Posterior cingulate gyrus (tissue), 11 donors: ENCODE measurements around the gene NUDT9.

Experiments
- DNase-seq, 10 donors: peaks; one replicate each; pipeline versions ENCODE4 v3.0.0 to v3.0.0-alpha.2; 2020 to 2021; ENCODE audit warnings: mixed read lengths in 3 of 10
- intact Hi-C: fragments of 100-400 bp; cut with DNase I; formaldehyde crosslinking; loops from one replicate; pipeline ENCODE4 v1.15.1; 2023

Gene NUDT9

GRCh38 chr4:87499403-87500091 lies 77.2 kb downstream of the NUDT9 start:
- DNase-seq = no peak

GRCh38 chr4:87500092-87500462 lies 77.7 kb downstream of the NUDT9 start:
- DNase-seq = no peak
- intact Hi-C loops = no loop called here

More at GRCh38 chr4:87499403-87500091, 77.2 kb downstream of the NUDT9 start:
- intact Hi-C loops = no loop called here

GRCh38 chr4:87502580-87503238 lies 80.3 kb downstream of the NUDT9 start:
- intact Hi-C loops = no loop called here
- DNase-seq = no peak

GRCh38 chr4:87505862-87506261 lies 83.5 kb downstream of the NUDT9 start:
- intact Hi-C loops = no loop called here

GRCh38 chr4:87506974-87507701 lies 84.8 kb downstream of the NUDT9 start:
- DNase-seq = no peak
- intact Hi-C loops = no loop called here

More at GRCh38 chr4:87505862-87506261, 83.5 kb downstream of the NUDT9 start:
- no peak for DNase-seq
